Measurements from ENCODE around the gene CDC14B. TPM values are rescaled to one million over a fixed set of nuclear protein-coding genes. Genes with fewer than 3 reads are reported as not detected.

CDC14B gene
- total RNA-seq, 6 experiments from 2014 or later, result 13.7 to 38.0 (median 25.7) TPM

DNA sequence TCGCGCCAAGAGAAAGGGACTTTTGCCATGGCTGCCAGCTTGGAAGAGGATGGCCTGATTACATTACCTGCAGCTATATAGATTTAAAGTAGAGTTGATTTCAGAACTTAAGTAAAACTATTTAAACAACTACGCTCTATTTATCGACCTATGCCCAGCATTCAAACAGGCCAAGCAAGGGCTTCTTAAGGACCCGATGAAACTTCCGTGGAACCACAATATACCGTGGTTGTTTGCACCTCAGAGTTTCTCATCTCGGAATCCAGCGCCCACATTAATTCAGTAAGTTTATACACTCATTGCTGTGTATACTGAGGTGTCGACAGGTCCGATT lies 505 bp upstream of the CDC14B start:
- H3K4me3 ChIP-seq, result peak overlapping the region in 2 of 3 donors; percentile 53 to 76
- TF ChIP-seq, protein P1, sequence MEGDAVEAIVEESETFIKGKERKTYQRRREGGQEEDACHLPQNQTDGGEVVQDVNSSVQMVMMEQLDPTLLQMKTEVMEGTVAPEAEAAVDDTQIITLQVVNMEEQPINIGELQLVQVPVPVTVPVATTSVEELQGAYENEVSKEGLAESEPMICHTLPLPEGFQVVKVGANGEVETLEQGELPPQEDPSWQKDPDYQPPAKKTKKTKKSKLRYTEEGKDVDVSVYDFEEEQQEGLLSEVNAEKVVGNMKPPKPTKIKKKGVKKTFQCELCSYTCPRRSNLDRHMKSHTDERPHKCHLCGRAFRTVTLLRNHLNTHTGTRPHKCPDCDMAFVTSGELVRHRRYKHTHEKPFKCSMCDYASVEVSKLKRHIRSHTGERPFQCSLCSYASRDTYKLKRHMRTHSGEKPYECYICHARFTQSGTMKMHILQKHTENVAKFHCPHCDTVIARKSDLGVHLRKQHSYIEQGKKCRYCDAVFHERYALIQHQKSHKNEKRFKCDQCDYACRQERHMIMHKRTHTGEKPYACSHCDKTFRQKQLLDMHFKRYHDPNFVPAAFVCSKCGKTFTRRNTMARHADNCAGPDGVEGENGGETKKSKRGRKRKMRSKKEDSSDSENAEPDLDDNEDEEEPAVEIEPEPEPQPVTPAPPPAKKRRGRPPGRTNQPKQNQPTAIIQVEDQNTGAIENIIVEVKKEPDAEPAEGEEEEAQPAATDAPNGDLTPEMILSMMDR (IDR thresholded peaks at IDR 0.05), result no peak
- TF ChIP-seq POLR2A (IDR thresholded peaks at IDR 0.05), result no peak
- no peak overlapping the region for H3K27ac ChIP-seq
- H3K36me3 ChIP-seq, result no peaks in the 10 kb centered on the region
- H3K27me3 ChIP-seq, result no peaks in the 10 kb centered on the region
- ATAC-seq (no peak), DNase-seq (no peak)
- no peaks in the 10 kb centered on the region for H3K9me3 ChIP-seq
- peaks cover 0 to under 1% (median 0%) of the 10 kb centered on the region in 4 donors for H3K4me1 ChIP-seq
- 65% methylated on average over 11 of the region's 11 CpGs for WGBS (ENCODE audit: insufficient coverage, low coverage, low lambda C conversion rate, missing lambda C conversion rate)
- intact Hi-C loops (cut with DNase I), result no loop called here

DNA sequence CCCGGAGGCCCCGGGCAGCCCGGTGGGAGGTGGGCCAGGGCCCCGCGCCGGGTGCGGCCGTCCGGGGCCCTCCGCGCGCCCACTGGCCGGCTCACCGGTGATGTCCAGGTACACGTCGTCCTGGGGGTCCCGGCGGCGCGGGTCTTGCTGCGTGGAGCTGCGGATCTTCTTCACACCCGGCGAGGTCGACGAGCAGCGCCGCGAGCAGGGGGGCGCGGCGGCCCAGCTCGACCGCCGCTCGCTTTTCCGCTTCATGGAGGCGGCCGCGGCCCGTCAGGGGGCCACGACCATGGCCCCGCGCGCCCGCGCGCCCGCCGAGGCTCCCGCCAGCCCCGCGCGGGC lies 548 bp downstream of the CDC14B start:
- H3K27ac ChIP-seq, result peak overlapping the region; percentile 85 to 98 (median 94)
- no peaks in the 10 kb centered on the region for H3K27me3 ChIP-seq
- no peaks in the 10 kb centered on the region for H3K36me3 ChIP-seq
- no peak for TF ChIP-seq POLR2A (IDR thresholded peaks at IDR 0.05)
- TF ChIP-seq, protein P1 (IDR thresholded peaks at IDR 0.05), result no peak
- ATAC-seq (no peak), DNase-seq (peak; percentile 34 to 61 (median 48))
- no CpG with 5 or more reads among the region's 54 CpGs for WGBS (ENCODE audit: insufficient coverage, low coverage, low lambda C conversion rate, missing lambda C conversion rate)
- H3K4me3 ChIP-seq, result peak overlapping the region; percentile 57 to 76 (median 60)
- H3K4me1 ChIP-seq, result peaks cover 0 to 7% (median 0%) of the 10 kb centered on the region in 4 donors
- no peaks in the 10 kb centered on the region for H3K9me3 ChIP-seq
- intact Hi-C loops (cut with DNase I), result loop anchor here in 1 of 2 donors (5.0 kb wide), 1 partner anchor 52 kb away; no protein-coding TSS in a partner anchor

DNA sequence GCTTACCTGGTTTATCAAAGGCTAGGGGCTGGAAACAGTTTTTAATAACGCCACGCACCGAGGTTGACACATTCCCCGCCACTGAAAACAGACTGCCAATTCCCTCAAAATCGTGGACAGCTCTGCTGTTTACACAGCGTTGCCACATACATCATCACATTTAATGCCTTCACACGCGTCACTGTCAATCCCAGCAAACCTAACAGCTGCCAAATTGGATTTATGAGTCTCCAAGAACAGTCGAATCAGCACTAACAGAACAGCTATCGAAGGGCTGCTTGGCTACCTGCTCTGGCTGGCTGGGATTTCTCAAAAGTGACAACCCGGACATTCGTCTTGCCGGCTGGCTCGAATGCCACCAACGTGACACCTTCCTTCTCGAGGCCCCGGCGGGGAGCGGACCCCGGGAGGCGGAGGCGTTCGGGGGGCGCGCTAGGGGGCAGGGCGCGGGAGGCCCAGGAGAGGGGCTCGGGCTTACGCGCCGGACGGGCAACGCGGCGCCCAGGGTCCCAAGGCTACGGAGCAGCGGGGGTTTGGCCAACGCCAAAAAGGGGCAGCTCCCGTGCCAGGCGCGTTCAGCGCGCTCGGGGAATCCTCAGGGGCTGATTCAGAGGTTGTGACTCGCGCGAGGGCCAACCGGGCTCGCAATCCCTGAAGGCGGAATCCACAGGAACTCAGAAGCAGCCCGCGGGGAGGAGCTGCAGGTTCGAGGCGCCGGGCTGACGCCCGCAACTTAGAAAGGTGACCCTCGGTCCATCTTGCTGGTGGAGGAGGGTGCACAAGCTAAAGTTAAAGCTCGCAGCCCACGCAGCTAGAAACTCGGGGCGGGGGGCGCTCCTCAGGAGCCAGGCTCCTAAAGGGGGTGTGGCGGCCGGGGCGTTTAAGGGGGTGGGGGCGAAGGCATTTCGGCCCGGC lies 1.2 kb downstream of the CDC14B start:
- 30% methylated on average over 13 of the region's 69 CpGs for WGBS (ENCODE audit: insufficient coverage, low coverage, low lambda C conversion rate, missing lambda C conversion rate)
- peak; percentile 52 for TF ChIP-seq POLR2A (IDR thresholded peaks at IDR 0.05)
- TF ChIP-seq, protein P1 (IDR thresholded peaks at IDR 0.05), result no peak
- intact Hi-C loops (cut with DNase I), result loop anchor here in 1 of 2 donors (5.0 kb wide), 1 partner anchor 51 kb away; no protein-coding TSS in a partner anchor
- peak overlapping the region; percentile 85 to 98 (median 94) for H3K27ac ChIP-seq
- H3K4me3 ChIP-seq, result peak overlapping the region; percentile 57 to 76 (median 60)
- no peaks in the 10 kb centered on the region for H3K36me3 ChIP-seq
- H3K9me3 ChIP-seq, result no peaks in the 10 kb centered on the region
- peaks cover 0 to 7% (median 0%) of the 10 kb centered on the region in 4 donors for H3K4me1 ChIP-seq
- DNase-seq, result peak; percentile 42 to 81 (median 68)
- ATAC-seq, result peak; percentile 64 to 68 (median 68)
- H3K27me3 ChIP-seq, result no peaks in the 10 kb centered on the region

DNA sequence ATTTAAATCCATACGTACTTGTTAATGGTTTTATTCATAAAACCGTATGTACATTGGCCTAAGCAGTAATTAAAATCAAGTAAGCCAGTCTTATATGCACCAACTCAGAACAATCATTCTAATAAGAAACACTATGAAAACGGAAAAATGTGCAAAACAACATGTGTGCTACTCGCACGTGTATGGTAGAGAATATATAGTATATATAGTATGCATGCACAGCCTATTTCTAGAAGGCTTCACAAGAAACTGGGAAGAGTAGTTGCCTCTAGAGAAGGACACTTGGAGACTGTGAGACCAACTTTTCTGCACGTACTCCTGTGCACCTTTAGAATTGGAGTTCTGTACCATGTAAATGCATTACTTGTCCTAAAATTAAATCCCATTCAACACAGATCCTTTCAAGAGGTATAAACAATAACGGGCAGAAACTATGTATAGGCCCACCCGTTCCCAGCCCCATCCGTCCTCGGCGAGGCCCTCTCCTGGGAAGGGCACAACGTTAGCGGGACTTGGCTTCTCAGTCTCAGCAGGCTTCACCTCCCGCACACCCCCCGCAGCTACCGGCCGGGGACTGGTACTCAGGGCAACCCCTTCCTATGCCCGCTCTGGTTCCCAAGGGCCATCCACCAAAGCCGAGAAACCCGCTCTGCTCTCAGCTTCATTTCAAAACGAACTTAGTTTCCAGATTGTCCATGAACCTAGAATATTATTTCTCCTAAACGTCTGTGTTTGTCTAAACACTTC lies 2.0 kb downstream of the CDC14B start:
- Histone ChIP-seq H3K36me3 (no peaks in the 10 kb centered on the region), H3K4me1 (peaks cover 0 to 16% (median 4%) of the 10 kb centered on the region in 4 donors), H3K27me3 (no peaks in the 10 kb centered on the region), H3K27ac (peak overlapping the region in 2 of 3 donors; percentile 94 to 98), H3K4me3 (peak overlapping the region; percentile 57 to 76 (median 60)), H3K9me3 (no peaks in the 10 kb centered on the region)
- TF ChIP-seq, protein P1 (IDR thresholded peaks at IDR 0.05), result no peak
- TF ChIP-seq POLR2A (IDR thresholded peaks at IDR 0.05), result no peak
- DNase-seq (peak in 1 of 3 donors; percentile 48), ATAC-seq (peak in 2 of 4 donors; percentile 3 to 5)
- intact Hi-C loops (cut with DNase I), result loop anchor here in 1 of 2 donors (5.0 kb wide), 1 partner anchor 50 kb away; no protein-coding TSS in a partner anchor
- WGBS (ENCODE audit: insufficient coverage, low coverage, low lambda C conversion rate, missing lambda C conversion rate), result 63% methylated on average over 13 of the region's 22 CpGs
